A549 (cell line): ENCODE data around the gene MAFF. TPM values are rescaled to one million over a fixed set of nuclear protein-coding genes. Genes with fewer than 3 reads are reported as not detected.

ENCODE experiments used
- ATAC-seq, 2 experiments: fragments of 200-7000 bp in 1 of 2; fragments of >200 bp in 1 of 2; cut with Nextera tagmentation in 1 of 2; cut with Tn5 transposase in 1 of 2; 3 replicates each; pipeline versions ENCODE4 v1.8.0 to v1.9.1; 2018 to 2020; ENCODE audit warnings: mild to moderate bottlenecking in 1 of 2, moderate library complexity in 1 of 2
- CTCF ChIA-PET: fragments of 300-600 bp; sonication (Branson Sonifier 250); formaldehyde crosslinking; extraction: SDS; loops from one replicate; lab custom pipeline; 2021; ENCODE audit warnings: antibody characterized with exemption, inconsistent platforms; lab: Yijun Ruan, JAX
- POLR2A ChIA-PET: fragments of 350-600 bp; formaldehyde crosslinking; extraction: SDS; loops from one replicate; lab custom pipeline; 2021; ENCODE audit warnings: antibody characterized with exemption, inconsistent platforms; lab: Yijun Ruan, JAX
- DNase-seq, 2 experiments: peaks; one replicate each; pipeline versions ENCODE4 v3.0.0 to v3.0.0-alpha.2; 2011 to 2016; ENCODE audit warnings: low read depth in 1 of 2, low spot score in 1 of 2
- FAIRE-seq: peaks from 2 replicates; lab custom pipeline; 2011; peaks lifted over from hg19 to GRCh38; lab: Jason Lieb, UNC
- H3K27ac ChIP-seq, 2 experiments: fragments of >200 bp; sonication (Bioruptor Twin); formaldehyde crosslinking; 3 replicates each; pipeline ENCODE4 v1.5.1; 2016 to 2017
- H3K4me1 ChIP-seq: fragments of >200 bp; sonication (Bioruptor Twin); formaldehyde crosslinking; 3 replicates; pipeline ENCODE4 v1.6.1; 2016
- H3K4me2 ChIP-seq: fragments of >200 bp; sonication (Bioruptor Twin); formaldehyde crosslinking; 3 replicates; pipeline ENCODE4 v1.6.1; 2016
- H3K4me3 ChIP-seq: fragments of >200 bp; sonication (Bioruptor Twin); formaldehyde crosslinking; 3 replicates; pipeline ENCODE4 v1.5.1; 2016
- H3K9me3 ChIP-seq: fragments of >200 bp; sonication (Bioruptor Twin); formaldehyde crosslinking; 3 replicates; pipeline ENCODE4 v1.6.1; 2016
- BCL3 ChIP-seq: fragments of >200 bp; sonication (Bioruptor Twin); formaldehyde crosslinking; IDR thresholded peaks from 3 replicates; pipeline ENCODE4 v1.6.1; 2016
- CBX8 ChIP-seq: fragments of 200-600 bp; sonication (generic); IDR thresholded peaks from 2 replicates; pipeline ENCODE4 v1.6.1; 2016
- CHD4 ChIP-seq: fragments of 200-600 bp; sonication (generic); IDR thresholded peaks from 2 replicates; pipeline ENCODE4 v1.6.1; 2016; ENCODE audit warnings: antibody characterized with exemption, mild to moderate bottlenecking, borderline replicate concordance
- E2F6 ChIP-seq: IDR thresholded peaks from 2 replicates; pipeline ENCODE4 v1.6.1; 2012; ENCODE audit warnings: low read depth, borderline replicate concordance
- EHMT2 ChIP-seq: fragments of 200-600 bp; sonication (generic); IDR thresholded peaks from 2 replicates; pipeline ENCODE4 v1.6.1; 2016; ENCODE audit warnings: antibody characterized with exemption, low read depth, mild to moderate bottlenecking, moderate library complexity
- ELK1 ChIP-seq: fragments of 150-350 bp; IDR thresholded peaks from 2 replicates; pipeline ENCODE4 v1.6.1; 2014; ENCODE audit warnings: low read depth, mild to moderate bottlenecking, low read length
- EP300 ChIP-seq, 2 experiments: fragments of >200 bp; sonication (Bioruptor Twin); formaldehyde crosslinking; IDR thresholded peaks; 2 replicates in 1 of 2; 3 replicates in 1 of 2; pipeline ENCODE4 v1.6.1; 2016 to 2017
- ESRRA ChIP-seq: fragments of 150-350 bp; IDR thresholded peaks from 2 replicates; pipeline ENCODE4 v1.6.1; 2014; ENCODE audit warnings: mild to moderate bottlenecking, low read length, borderline replicate concordance
- FOSL2 ChIP-seq, 2 experiments: fragments of 450-650 bp in 1 of 2; fragments of >200 bp in 1 of 2; sonication (Bioruptor Twin) in 1 of 2; formaldehyde crosslinking; IDR thresholded peaks; 2 replicates each; pipeline versions ENCODE4 v1.5.0 to v1.6.1; 2016 to 2020; ENCODE audit warnings: mild to moderate bottlenecking in 1 of 2, moderate library complexity in 1 of 2
- HES2 ChIP-seq: fragments of >200 bp; sonication (Bioruptor Twin); formaldehyde crosslinking; IDR thresholded peaks from 2 replicates; pipeline ENCODE4 v1.6.1; 2016
- HEYL ChIP-seq: fragments of 250-450 bp; sonication (Bioruptor Pico); IDR thresholded peaks from 2 replicates; pipeline ENCODE4 v1.8.0; 2021; ENCODE audit warnings: mild to moderate bottlenecking, moderate library complexity
- HMGXB4 ChIP-seq: fragments of 250-450 bp; sonication (Bioruptor Pico); IDR thresholded peaks from 2 replicates; pipeline ENCODE4 v1.5.0; 2021; ENCODE audit warnings: mild to moderate bottlenecking, moderate library complexity, borderline replicate concordance
- HOXB13 ChIP-seq: fragments of 250-450 bp; sonication (Bioruptor Pico); IDR thresholded peaks from 2 replicates; pipeline ENCODE4 v1.5.0; 2020; ENCODE audit warnings: low read depth, mild to moderate bottlenecking, moderate library complexity
- HOXB5 ChIP-seq: fragments of 250-450 bp; sonication (Bioruptor Pico); IDR thresholded peaks from 2 replicates; pipeline ENCODE4 v1.5.0; 2020; ENCODE audit warnings: mild to moderate bottlenecking, moderate library complexity
- JUNB ChIP-seq: fragments of >200 bp; sonication (Bioruptor Twin); formaldehyde crosslinking; IDR thresholded peaks from 2 replicates; pipeline ENCODE4 v1.6.1; 2016
- KDM5A ChIP-seq: fragments of 200-600 bp; sonication (generic); IDR thresholded peaks from 2 replicates; pipeline ENCODE4 v1.6.1; 2016; ENCODE audit warnings: antibody characterized with exemption, mild to moderate bottlenecking
- NPAS2 ChIP-seq: fragments of 250-450 bp; sonication (Bioruptor Pico); IDR thresholded peaks from 2 replicates; pipeline ENCODE4 v1.8.0; 2022; ENCODE audit warnings: mild to moderate bottlenecking, moderate library complexity, borderline replicate concordance
- POLR2AphosphoS2 ChIP-seq: conservative IDR thresholded peaks from 2 replicates; pipeline ENCODE4 v1.6.1; 2012; ENCODE audit warnings: low read length, improper control_type of control experiment, inconsistent platforms
- RCOR1 ChIP-seq: fragments of 150-350 bp; IDR thresholded peaks from 2 replicates; pipeline ENCODE4 v1.6.1; 2014; ENCODE audit warnings: antibody characterized with exemption, low read length, low read depth
- RNF2 ChIP-seq: fragments of 200-600 bp; sonication (generic); IDR thresholded peaks from 2 replicates; pipeline ENCODE4 v1.6.1; 2016; ENCODE audit warnings: low read depth, mild to moderate bottlenecking, antibody characterized with exemption, moderate library complexity, borderline replicate concordance
- SMC3 ChIP-seq: fragments of >200 bp; sonication (Bioruptor Twin); formaldehyde crosslinking; IDR thresholded peaks from 3 replicates; pipeline ENCODE4 v1.6.1; 2018; ENCODE audit warnings: inconsistent platforms
- TP53 ChIP-seq: fragments of 250-450 bp; sonication (Bioruptor Pico); IDR thresholded peaks from 2 replicates; pipeline ENCODE4 v1.5.0; 2021; ENCODE audit warnings: mild to moderate bottlenecking, moderate library complexity
- ZNF302 ChIP-seq: fragments of 250-450 bp; sonication (Bioruptor Pico); IDR thresholded peaks from 2 replicates; pipeline ENCODE4 v1.9.0; 2021; ENCODE audit warnings: inconsistent platforms, mild to moderate bottlenecking, moderate library complexity
- ZSCAN20 ChIP-seq: fragments of 250-450 bp; sonication (Bioruptor Pico); IDR thresholded peaks from 2 replicates; pipeline ENCODE4 v1.8.0; 2022; ENCODE audit warnings: mild to moderate bottlenecking, moderate library complexity
- WGBS: methylation state at CpG from one replicate; pipeline ENCODE4 v1.1.6; 2017; ENCODE audit errors: missing lambda C conversion rate; 5-methylcytosine and 5-hydroxymethylcytosine counted together
- polyA plus RNA-seq, 4 experiments: library from polyadenylated mRNA; depleted of rRNA in 3 of 4; stranded (reverse); fragments of >200 nt; fragmentation: RNase III in 1 of 4; extraction: RNeasy Plus Mini Kit Qiagen cat#74134 plus additional on column Dnase treatment in 1 of 4; gene quantifications; 2 replicates in 3 of 4; 3 replicates in 1 of 4; pipeline ENCODE4 v1.2.3, GENCODE V29; 2011 to 2017

Gene MAFF
- polyA plus RNA-seq, 2 of the 4 experiments (the other 2 are of a cell fraction) = 3.2 to 4.0 TPM

GRCh38 chr22:38246046-38246658 is 44.4 kb downstream of the MAFF start:
- Histone ChIP-seq H3K27ac (no peak overlapping the region), H3K4me2 (no peak overlapping the region), H3K9me3 (no peaks in the 10 kb centered on the region), H3K4me1 (peaks cover 20% of the 10 kb centered on the region), H3K4me3 (no peak overlapping the region)
- peak in 1 of 2 experiments; percentile 35; a peak in 1 of 6 replicates for ATAC-seq
- 92% methylated on average over 9 of the region's 19 CpGs for WGBS
- ChIA-PET POLR2A (no interaction called here), CTCF (interaction anchor here (0.9 to 1.1 kb wide), 2 partner anchors 131 to 132 kb away, joined by 3 read pairs; no protein-coding TSS in a partner anchor)
- no peak for DNase-seq
- TF ChIP-seq HOXB5 = no peak
- TF ChIP-seq HMGXB4 (CRISPR knock-in tag) = no peak
- no peak for TF ChIP-seq HEYL
- no peak for TF ChIP-seq CHD4
- TF ChIP-seq HES2 = no peak
- no peak for TF ChIP-seq RCOR1
- FAIRE-seq = no peak

- Histone ChIP-seq H3K4me3 (no peak overlapping the region), H3K9me3 (no peaks in the 10 kb centered on the region), H3K4me2 (no peak overlapping the region), H3K27ac (no peak overlapping the region), H3K4me1 (peaks cover 16% of the 10 kb centered on the region)
- FAIRE-seq (no peak), ATAC-seq (no peak), DNase-seq (no peak)
- CTCF ChIA-PET = interaction anchor here (0.9 kb wide), 1 partner anchor 132 kb away, joined by 3 read pairs; no protein-coding TSS in a partner anchor
- no peak for TF ChIP-seq POLR2AphosphoS2
- no peak for TF ChIP-seq ELK1
- no peak for TF ChIP-seq ZSCAN20
- no peak for TF ChIP-seq HOXB13 (CRISPR knock-in tag)
- TF ChIP-seq CBX8 = no peak
- no peak for TF ChIP-seq JUNB
- TF ChIP-seq EP300 (IDR thresholded peaks at IDR 0.05) = no peak
- TF ChIP-seq EHMT2 = no peak
- TF ChIP-seq E2F6 = no peak
- TF ChIP-seq CHD4 = no peak
- no peak for TF ChIP-seq TP53 (CRISPR knock-in tag)
- POLR2A ChIA-PET = no interaction called here
- 93% methylated on average over 5 of the region's 5 CpGs for WGBS
These were observed 44.9 kb downstream of the MAFF start for GRCh38 chr22:38246692-38247091.

GRCh38 chr22:38247713-38248112 is 45.9 kb downstream of the MAFF start:
- ATAC-seq = no peak
- Histone ChIP-seq H3K4me3 (no peak overlapping the region), H3K4me1 (peaks cover 9% of the 10 kb centered on the region), H3K27ac (no peak overlapping the region), H3K9me3 (no peaks in the 10 kb centered on the region)
- WGBS = 100% methylated on average over 3 of the region's 12 CpGs
- ChIA-PET POLR2A (no interaction called here), CTCF (interaction anchor here (1.2 kb wide), 1 partner anchor 14 kb away, joined by 3 read pairs; no protein-coding TSS in a partner anchor)
- no peak for DNase-seq
- TF ChIP-seq ZSCAN20 = no peak
- no peak for TF ChIP-seq SMC3
- TF ChIP-seq HOXB13 (CRISPR knock-in tag) = no peak
- TF ChIP-seq POLR2AphosphoS2 = no peak
- TF ChIP-seq HMGXB4 (CRISPR knock-in tag) = no peak
- no peak for TF ChIP-seq RNF2
- no peak for TF ChIP-seq FOSL2 (IDR thresholded peaks at IDR 0.05)
- no peak for TF ChIP-seq FOSL2 (CRISPR knock-in tag; IDR thresholded peaks at IDR 0.05)
- TF ChIP-seq ZNF302 (CRISPR knock-in tag) = no peak
- no peak for TF ChIP-seq NPAS2 (CRISPR knock-in tag)
- TF ChIP-seq BCL3 = no peak
- no peak for TF ChIP-seq ESRRA
- no peak for TF ChIP-seq KDM5A
- TF ChIP-seq CHD4 = no peak
- TF ChIP-seq, all 56 proteins: peak for 0
- FAIRE-seq = no peak
- H3K4me2 ChIP-seq = no peak overlapping the region
